Activated CD8-positive, alpha-beta memory T cell treated with anti-CD3 and anti-CD28 coated beads for 48 hours (primary cell): Measurements from ENCODE around the gene EGLN3.
"Not testable (repeated sequence)": the region's sequence is repeated elsewhere in the genome, so short reads cannot be mapped to it uniquely, and the experiment has no call there.

ENCODE experiments used
- DNase-seq, 3 experiments: peaks; one replicate each; pipeline ENCODE4 v3.0.0-alpha.2; 2020; ENCODE audit warnings: low read depth in 2 of 3, low spot score in 2 of 3

EGLN3 gene

DNA sequence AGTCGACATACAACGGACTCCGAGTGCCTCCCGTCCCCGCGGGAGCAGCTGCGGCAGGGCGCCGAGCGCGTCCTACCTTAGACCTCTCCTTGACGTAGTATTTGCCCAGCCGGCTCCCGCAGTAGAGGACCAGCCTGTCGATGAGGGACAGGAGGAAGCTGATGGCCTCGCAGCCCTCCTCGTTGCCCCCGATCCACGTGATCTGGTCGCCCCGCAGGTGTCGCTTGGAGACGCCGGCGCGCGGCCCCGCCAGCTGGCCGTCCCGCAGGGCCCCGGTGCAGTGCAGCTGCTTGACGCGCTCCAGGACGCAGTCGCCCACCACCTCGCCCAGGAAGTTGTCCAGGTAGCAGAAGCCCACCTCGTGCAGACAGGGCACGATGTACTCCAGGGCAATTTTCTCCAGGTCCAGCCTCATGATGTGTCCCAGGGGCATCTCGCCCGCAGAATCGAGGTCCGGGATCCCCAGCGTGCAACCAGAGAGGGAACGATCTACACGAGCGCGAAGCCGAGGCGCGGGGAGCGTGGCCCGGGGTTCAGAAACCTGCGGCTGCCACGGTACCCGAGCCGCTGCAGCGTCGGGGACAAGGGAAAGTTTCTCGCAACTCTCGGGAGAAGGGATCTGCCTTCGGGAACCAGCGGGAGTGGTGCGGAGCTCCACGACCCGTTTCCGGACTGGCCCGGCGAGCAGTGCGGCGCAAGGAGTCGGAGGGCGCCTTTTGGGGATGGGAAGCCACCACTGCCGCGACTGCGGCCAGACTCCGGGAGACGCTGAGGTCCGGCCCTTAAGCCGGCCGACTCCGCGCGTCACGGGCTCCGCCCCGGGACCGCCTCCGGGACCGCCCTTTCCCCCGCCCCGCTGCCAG, at the start of gene EGLN3:
TSS of gene EGLN3 (minus strand) at position 755 of the 863 bp plus-strand sequence. CDS start at position 433, 322 bp downstream.
- DNase-seq: peak; percentile 35 to 36 (median 36)

DNA sequence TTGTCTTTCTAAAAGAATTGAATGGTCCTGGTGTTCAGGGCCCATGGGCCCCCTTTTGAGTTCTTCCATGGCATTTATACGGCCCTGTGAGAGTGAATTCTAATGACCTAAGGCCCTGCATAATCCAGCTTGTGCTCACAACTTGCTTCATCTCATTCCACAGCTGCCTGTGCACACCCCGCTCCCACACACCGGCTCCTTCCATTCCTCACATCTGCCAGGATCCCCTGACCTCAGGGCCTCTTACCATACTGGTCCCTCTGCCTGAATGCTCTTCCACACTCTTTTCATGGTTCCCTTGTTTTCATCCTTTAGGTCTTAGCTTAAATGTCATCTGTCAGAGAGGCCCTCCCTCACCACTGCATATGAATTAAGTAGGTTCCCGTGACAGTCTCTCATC, 49.5 kb upstream of the EGLN3 start:
- no peak for DNase-seq

DNA sequence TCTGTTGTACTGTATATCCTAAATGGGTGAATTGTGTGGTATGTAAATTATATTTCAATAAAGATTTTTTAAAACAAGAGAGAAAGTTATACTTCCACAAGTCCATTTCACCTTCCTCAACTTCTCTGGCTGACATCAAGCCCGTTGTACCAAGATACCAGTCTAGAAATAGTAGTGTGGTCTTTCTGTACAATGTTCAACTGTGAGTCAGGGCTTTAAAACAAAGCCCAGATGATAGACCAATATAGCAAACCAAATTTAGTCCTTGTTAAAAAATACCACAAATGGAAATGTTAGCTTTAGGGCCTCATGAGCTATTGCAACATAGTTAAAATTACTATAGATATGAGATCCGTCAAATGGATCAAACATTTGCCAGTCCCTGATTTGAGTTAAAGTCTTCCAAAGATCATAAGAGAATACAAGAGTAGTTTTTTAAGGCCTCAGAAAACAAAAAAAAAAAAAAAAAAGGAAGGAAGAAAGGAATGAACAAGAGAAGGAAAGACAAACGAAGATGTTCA, 49.0 kb upstream of the EGLN3 start:
- no peak for DNase-seq

DNA sequence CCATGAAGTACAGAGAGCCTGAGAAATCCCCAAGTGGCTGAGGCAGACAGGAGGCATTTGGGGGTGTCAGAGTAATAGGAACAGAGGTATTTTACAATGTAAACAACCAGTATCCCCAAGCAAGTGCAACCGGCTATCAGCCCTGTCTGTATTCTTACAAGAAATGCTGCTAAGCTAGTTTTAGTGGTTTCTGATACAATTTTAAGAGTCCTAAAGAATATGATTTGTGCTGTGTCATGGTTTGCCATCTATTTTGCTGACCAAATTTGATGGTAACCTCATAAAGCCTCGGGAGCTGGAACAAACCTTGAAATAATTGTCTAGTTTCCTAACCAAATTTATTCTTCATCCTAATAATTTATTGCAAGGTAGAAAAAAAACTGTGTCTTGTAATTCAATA, 46.7 kb upstream of the EGLN3 start:
- DNase-seq: no peak

DNA sequence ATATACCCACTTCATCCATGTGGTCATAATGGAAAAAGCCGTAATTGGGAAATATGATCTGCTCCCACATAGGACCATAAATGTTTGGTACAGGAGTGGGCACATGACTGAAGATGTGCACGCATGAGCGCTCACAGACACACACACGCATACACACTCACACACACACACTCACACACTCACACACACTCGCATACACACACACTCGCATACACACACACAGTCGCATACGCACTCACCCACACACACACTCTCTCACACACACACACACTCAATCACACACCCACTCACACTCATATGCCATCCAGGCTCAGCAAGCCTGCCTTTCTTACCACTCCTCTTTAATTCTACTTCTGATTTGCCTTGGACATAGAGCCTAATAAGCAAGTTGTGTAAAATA, 45.6 kb upstream of the EGLN3 start:
- no peak for DNase-seq

DNA sequence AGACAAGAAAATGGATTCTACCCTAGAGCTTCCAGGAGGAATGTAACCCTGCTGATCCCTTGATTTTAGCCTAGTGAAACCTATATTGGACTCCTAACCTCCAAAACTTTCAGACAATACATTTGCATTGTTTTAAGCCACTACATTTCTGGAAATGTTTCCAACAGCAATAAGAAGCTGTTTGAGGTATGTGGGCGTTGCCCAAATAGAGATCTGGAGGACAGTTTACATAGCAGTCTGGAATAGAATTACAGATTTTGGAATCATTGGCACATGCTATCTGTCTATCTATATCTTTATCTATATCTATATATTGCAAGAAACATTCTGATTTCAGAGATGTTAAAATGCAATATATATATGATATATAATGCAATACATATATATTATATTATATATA, 42.4 kb upstream of the EGLN3 start:
- DNase-seq: no peak

DNA sequence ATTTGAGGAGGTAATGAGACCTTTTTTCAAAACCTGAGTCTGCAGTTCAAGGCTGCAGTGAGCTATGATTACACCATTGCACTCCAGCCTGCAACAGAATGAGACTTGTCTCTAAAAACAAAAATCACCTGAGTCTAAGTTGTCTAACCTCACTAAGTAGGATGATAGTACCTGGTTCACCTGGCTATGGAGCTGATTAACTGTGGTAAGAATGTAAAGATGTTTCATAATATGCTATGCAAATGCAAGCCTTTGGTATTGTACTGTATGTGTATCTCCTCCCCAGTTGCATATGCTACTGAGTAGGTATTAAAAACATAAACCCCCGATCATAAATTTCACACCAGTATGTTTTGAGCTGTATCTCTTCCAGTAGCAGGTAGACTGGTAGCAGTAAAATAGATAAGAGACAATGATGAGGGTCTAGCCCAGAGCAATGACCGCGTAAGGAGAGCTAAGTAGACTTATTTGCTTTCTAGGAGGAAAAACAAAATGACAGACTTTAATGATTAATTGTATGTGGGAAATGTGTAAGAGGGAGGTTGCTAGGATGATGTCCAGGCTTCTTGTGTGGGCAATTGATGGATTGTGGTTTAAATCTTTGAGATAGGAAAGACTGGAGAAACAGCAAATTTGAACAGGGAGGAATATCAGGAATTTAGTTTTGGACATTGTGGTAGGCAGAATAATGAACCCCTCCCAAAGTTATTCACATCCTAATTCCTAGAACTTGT, 41.6 kb upstream of the EGLN3 start:
- DNase-seq: no peak

DNA sequence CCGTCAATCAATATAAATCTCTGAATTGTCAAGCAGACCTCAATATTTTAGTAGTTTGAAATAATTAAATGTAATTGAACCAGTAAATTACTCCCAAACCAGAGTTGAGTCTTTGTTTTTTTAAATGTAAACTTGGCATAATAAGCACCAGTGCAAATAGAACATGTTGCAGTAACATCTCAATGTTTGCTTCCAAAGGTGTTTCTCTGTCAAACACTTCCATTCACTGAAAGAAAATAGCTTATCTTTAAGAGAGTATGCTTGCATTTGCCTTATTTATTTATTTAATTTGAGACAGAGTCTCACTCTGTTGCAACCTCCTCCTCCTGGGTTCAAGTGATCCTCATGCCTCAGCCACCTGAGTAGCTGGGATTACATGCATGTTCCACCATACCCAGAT, 39.9 kb upstream of the EGLN3 start:
- no peak for DNase-seq

DNA sequence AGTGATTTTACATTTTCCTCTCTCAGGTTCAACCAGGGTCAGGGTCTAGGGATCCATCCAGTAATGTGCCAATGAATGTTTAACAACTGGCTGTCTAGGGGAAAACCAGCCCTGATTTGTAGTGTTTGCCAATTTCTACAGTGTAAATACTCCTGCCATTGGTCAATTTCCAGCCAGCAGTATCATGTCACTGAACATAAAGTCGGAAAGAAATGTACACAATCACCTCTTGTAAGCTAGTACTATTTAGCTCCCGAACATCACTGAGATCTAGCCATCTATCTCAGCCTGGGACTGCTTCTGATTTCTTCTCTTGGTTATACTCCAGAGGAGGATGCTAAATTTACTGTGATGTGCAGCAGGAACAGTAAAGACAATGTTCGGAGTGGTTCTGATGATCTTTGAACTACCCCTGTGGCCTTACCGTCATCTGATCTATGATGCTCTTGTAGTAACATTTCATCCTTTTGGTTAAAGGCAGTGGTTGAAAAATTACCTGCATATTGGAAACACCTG, 36.7 kb upstream of the EGLN3 start:
- no peak for DNase-seq

DNA sequence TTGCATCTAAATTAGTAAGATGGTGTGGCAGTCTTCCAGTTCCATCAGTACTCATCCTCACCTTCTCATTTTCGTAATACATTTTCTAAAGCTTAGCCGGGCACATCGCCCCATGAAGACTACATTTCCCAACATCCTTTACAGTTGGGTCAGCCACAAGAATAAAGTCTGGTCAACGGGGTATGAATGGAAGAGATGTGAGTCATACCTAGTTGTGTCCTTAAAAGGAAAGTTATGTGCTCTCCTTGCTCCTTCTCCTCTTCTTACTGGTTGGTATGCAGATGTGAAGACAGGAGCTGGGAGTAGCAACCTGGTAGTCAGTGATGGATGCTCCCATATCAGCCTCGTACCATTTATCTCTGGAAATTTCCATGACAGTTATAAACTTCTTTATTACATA, 35.9 kb upstream of the EGLN3 start:
- no peak for DNase-seq

DNA sequence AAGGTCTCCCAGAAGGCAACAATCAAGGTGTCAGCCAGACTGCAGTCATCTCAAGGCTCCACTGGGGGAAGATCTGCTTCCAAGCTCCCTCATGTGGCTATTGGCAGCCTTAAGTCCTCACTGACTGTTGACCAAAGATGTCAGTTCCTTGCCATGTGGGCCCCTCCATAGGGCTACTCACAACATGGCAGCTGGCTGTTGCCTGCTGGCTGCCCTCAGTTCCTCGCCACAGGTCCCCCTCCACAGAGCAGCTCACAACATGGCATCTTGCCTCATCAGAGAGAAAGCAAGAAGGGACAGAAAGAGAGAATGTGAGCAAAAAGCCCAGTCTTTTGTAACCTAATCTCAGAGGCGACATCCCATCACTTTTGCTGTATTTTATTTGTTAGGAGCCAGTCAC, 34.4 kb upstream of the EGLN3 start:
- DNase-seq: no peak

DNA sequence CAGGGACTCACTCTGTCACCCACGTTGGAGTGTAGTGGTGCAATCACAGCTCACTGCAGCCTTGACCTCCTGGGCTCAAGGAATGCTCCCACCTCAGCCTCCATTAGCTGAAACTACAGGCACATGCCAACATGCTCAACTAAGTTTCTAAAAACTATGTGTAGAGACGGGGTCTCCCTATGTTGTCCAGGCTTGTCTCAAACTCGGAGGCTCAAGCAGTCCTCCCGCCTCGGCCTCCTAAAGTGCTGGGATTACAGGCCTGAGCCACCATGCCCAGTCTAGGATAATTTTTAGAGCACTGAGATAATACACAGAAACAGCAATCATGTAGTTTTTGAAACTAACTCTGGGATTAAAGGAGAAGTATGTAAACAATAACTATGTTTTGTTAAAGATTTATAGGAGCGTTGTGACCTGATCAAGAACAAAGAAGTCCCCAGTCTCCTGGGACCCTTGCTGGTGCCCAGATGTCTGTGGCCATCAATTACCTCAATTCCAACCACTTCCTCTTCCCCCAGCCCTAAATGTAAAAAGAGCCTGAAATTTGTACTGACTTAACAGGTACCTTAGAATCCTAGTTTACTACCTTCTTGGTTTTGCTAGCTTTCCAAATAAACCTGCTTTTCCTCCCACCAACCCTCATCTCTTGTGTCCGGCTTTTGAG, 28.9 kb upstream of the EGLN3 start:
- no peak for DNase-seq

DNA sequence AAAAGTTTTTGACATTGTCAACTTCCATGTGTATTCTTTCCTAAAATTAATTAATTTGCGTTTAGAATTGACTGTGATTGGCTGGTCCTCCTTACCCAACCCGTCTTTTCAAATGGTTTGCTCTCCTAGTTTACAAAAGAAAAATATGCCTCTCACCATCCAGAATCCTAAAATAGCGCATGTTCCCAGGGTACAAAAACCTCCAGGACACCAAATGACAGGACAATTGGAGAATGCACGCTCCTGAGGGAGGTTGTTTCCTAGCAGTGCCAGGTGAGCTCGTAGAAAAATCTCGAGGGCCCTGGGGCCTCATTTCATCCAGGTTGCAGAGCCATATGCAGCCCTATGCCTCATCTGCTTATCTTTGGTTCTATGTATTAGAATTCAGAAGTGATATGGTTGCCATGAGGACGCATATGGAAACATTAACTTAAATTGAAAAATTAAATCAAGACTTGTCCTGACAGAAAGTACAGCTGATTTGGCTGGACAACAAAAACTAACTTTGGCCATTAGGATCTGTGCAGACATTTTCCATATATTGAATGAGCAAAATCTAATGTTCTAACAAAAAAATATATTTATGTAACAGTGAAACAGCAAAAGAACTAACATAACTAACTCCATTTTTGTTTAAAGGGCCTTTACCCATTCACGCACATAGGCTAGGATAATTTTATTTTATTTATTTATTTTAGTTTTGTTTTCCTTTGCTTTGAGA, 28.2 kb upstream of the EGLN3 start:
- DNase-seq: no peak

DNA sequence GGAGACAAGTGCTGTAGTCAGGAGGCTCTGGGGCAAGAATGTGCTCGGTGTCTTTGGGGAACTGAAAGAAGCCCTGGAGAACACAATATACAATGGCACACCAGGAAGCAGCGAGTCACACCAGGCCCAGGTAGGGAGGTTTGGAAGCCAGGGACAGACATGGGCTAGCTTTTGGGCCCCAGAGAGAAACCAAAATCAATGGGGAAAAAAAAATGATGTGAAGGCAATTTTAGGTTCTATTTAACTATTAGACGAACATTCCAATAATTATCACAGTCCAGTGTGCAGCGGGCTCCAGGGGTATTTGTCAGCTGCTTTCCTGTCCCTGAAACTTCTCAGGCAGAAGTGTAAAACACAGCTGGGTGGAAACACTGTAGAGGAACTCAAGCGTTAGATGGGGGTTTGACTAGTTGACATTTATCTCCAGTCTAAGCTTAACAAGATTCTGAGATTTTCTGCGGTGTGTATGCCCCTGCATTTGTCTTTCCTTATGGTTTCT, 21.8 kb upstream of the EGLN3 start:
- no peak for DNase-seq

DNA sequence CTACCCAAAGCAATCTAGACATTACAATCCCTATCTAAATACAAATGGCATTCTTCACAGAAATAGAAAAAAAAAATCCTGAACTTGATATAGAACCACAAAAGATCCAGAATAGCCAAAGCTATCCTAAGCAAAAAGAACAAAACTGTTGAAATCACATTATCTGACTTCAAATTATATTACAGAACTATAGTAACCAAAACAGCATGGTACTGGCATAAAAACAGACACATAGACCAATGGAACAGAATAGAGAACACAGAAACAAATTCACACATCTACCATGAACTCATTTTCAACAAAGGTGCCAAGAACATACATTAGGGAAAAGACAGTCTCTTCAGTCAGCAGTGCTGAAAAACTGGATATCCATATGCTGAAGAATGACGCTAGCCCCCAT, 19.0 kb upstream of the EGLN3 start:
- not testable (repeated sequence) for DNase-seq

DNA sequence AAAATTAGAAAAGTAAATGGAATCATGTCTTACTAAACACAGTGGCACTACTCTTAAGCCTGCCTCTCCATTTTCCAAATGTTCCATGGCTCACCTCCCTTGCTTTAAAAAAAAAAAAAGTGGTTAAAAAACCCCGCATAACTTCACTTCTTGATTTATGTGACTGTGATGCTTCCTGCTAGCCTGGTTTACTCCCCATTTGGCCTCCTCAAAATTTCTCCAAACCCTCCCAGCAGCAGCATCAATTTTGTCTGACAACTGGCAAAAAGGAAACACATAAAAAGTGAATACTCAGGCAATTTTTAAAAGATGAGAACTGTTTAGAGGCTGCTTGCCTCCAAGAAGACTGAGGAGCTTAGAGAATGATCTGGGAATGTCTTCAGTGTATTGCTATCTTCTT, 17.8 kb upstream of the EGLN3 start:
- no peak for DNase-seq

DNA sequence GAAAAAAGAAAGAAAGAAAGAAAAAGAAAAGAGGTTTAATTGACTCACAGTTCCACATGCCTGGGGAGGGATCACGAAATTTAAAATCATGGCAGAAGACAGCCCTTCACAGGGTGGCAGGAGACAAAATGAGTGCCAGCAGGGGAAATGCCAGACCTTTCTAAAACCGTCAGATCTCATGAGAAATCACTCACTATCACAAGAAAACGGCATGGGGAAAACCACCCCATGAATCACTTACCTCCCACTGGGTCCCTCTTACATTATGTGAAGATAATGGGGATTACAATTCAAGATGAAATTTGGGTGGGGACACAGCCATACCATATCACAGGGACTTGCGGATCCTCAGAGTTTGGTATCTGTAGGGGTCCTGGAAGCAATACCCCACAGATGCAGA, 16.3 kb upstream of the EGLN3 start:
- no peak for DNase-seq

DNA sequence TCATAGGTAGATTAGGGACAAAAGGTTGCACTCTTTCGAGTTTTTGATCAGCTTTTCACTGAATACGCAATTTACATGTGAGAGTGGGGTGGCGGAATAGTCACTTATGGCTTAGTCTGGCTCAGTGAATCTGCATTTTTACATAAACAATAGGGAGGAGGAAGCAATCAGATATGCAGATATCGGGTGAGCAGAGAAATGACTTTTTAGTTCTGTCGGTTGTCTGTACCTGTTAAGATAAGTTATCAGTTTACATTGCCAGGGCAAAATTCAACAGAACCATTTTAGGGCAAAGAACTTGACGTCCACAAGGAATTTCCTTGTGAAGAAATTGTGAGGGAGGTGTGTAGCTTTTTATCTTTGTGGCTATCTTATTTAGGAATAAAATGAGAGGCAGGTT, 15.4 kb upstream of the EGLN3 start:
- no peak for DNase-seq

DNA sequence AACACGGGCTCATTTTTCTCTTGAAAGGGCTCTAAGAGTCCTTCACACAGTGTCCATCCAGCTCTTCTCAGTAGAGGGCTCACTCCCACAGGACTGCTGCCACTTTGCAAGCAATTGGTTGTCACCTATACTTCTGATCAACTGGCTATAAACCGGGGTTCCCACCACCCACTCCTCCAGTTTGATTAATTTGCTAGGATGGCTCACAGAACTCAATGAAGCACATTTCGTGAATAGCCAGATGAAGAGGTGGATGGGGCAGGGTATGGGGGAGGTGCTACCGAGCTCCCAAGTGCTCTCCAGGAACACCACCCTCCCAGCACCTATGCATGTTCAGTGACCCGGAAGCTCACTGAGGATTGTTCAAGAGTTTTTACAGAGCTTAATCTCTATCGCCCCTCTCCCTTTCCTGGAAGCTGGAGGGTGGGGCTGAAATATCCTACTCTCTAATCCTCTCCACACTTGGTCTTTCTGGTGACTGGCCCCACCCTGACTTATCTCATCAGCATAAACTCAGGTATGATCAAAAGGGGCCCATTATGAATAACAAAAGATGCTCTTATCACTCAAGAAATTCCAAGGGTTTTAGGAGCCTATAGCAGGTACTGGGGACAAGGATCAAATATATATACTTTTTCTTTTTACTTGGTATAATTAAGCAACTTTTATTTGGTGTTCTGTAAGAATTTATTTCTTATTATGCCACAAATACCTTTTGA, 13.9 kb upstream of the EGLN3 start:
- DNase-seq: no peak

DNA sequence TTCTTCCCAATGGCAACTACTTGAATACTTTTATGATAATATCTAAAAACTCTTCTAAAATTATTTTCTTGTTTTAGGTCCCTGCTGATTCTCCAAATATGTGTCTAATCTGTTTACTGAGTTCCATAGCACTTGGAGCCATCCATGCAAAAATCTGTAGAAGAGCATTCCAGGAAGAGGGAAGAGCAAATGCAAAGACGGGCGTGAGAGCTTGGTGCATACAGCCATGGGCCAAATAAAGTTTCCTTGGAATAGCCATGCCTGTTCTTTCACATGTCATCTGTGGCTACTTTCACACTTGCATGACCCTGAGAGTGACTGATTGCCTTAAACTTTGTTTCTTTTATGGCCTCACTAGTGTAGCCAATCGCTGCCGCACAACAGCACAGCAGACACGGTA, 13.0 kb upstream of the EGLN3 start:
- no peak for DNase-seq
